GM21576 (cell line): ENCODE data around the gene SIT1.

Experiments
- ATAC-seq: cut with Tn5 transposase; IDR thresholded peaks from one replicate; pipeline ENCODE4 v1.9.1; 2021; ENCODE audit warnings: mild to moderate bottlenecking, moderate library complexity; ENCODE audit not compliant: unreplicated experiment

Gene SIT1

GRCh38 chr9:35650341-35651158 lies at the start of gene SIT1:
SIT1 (minus strand) TSS chr9:35650931; CDS start chr9:35650853, 78 bp downstream.
- ATAC-seq = no peak

- ATAC-seq = no peak
Measured at GRCh38 chr9:35700031-35700430, 49.3 kb upstream of the SIT1 start.

- ATAC-seq = no peak
Measured at GRCh38 chr9:35698231-35698630, 47.5 kb upstream of the SIT1 start.

GRCh38 chr9:35697486-35697885 lies 46.8 kb upstream of the SIT1 start:
- no peak for ATAC-seq

- ATAC-seq = peak; percentile 81
Measured at GRCh38 chr9:35696520-35697215, 45.9 kb upstream of the SIT1 start.

- no peak for ATAC-seq
Measured at GRCh38 chr9:35695943-35696401, 45.2 kb upstream of the SIT1 start.

- ATAC-seq = no peak
Measured at GRCh38 chr9:35691757-35692301, 41.1 kb upstream of the SIT1 start.

- ATAC-seq = no peak
Measured at GRCh38 chr9:35691334-35691650, 40.6 kb upstream of the SIT1 start.

GRCh38 chr9:35690614-35691333 lies 40.0 kb upstream of the SIT1 start:
- ATAC-seq = no peak

- ATAC-seq = no peak
Measured at GRCh38 chr9:35690294-35690613, 39.5 kb upstream of the SIT1 start.

GRCh38 chr9:35689542-35690293 lies 39.0 kb upstream of the SIT1 start, which contains the start of gene TPM2:
TPM2 (minus strand) TSS chr9:35689925; CDS start chr9:35689817, 108 bp downstream.
- ATAC-seq = no peak

- ATAC-seq = no peak
Measured at GRCh38 chr9:35688558-35689541, 38.1 kb upstream of the SIT1 start.

- no peak for ATAC-seq
Measured at GRCh38 chr9:35687972-35688557, 37.3 kb upstream of the SIT1 start.

GRCh38 chr9:35687306-35687705 lies 36.6 kb upstream of the SIT1 start:
- ATAC-seq = no peak

- no peak for ATAC-seq
Measured at GRCh38 chr9:35686222-35687203, 35.8 kb upstream of the SIT1 start.

GRCh38 chr9:35685506-35685905 lies 34.8 kb upstream of the SIT1 start:
- ATAC-seq = no peak

GRCh38 chr9:35684921-35685320 lies 34.2 kb upstream of the SIT1 start:
- ATAC-seq = no peak

GRCh38 chr9:35683323-35683722 lies 32.6 kb upstream of the SIT1 start:
- ATAC-seq = no peak
